GM23248 (cell line): ENCODE results near the gene SOX18. TPM values are rescaled to one million over a fixed set of nuclear protein-coding genes. Genes with fewer than 3 reads are reported as not detected.

ENCODE experiments used
- DNase-seq: peaks from one replicate; pipeline ENCODE4 v3.0.0-alpha.2; 2015
- H2AFZ ChIP-seq: fragments of 200-600 bp; sonication (generic); 2 replicates; pipeline ENCODE4 v1.6.1; 2016; ENCODE audit warnings: antibody characterized with exemption
- H3F3A ChIP-seq: fragments of 200-600 bp; sonication (generic); 2 replicates; pipeline ENCODE4 v1.6.1; 2016; ENCODE audit warnings: mild to moderate bottlenecking, antibody characterized with exemption, mixed run types; ENCODE audit not compliant: insufficient read depth
- H3K27ac ChIP-seq: fragments of 200-600 bp; sonication (generic); 2 replicates; pipeline ENCODE4 v1.5.1; 2016; ENCODE audit warnings: mild to moderate bottlenecking
- H3K27me3 ChIP-seq: fragments of 200-600 bp; sonication (generic); replicated peaks from 2 replicates; pipeline ENCODE4 v1.6.1; 2016; ENCODE audit warnings: mild to moderate bottlenecking; ENCODE audit not compliant: insufficient read depth
- H3K36me3 ChIP-seq: fragments of 200-600 bp; sonication (generic); 2 replicates; pipeline ENCODE4 v1.6.1; 2016; ENCODE audit warnings: low read depth, mild to moderate bottlenecking
- H3K4me1 ChIP-seq: fragments of 200-600 bp; sonication (generic); 2 replicates; pipeline ENCODE4 v1.6.1; 2016; ENCODE audit warnings: mild to moderate bottlenecking; ENCODE audit not compliant: insufficient read depth
- H3K4me2 ChIP-seq: fragments of 200-600 bp; sonication (generic); one replicate; pipeline ENCODE4 v1.6.1; 2016; ENCODE audit warnings: mild to moderate bottlenecking; ENCODE audit not compliant: unreplicated experiment
- H3K4me3 ChIP-seq: fragments of 200-600 bp; sonication (generic); 2 replicates; pipeline ENCODE4 v1.5.1; 2016; ENCODE audit warnings: mild to moderate bottlenecking
- H3K79me2 ChIP-seq: fragments of 200-600 bp; sonication (generic); 2 replicates; pipeline ENCODE4 v1.6.1; 2016; ENCODE audit warnings: mild to moderate bottlenecking; ENCODE audit not compliant: insufficient read depth
- H3K9ac ChIP-seq: fragments of 200-600 bp; sonication (generic); 2 replicates; pipeline ENCODE4 v1.6.1; 2016; ENCODE audit warnings: mild to moderate bottlenecking
- H3K9me2 ChIP-seq: fragments of 200-600 bp; sonication (generic); 2 replicates; pipeline ENCODE4 v1.6.1; 2016; ENCODE audit warnings: mixed run types, mild to moderate bottlenecking, moderate library complexity; ENCODE audit not compliant: insufficient read depth
- H3K9me3 ChIP-seq: fragments of 200-600 bp; sonication (generic); one replicate; pipeline ENCODE4 v1.6.1; 2017; ENCODE audit warnings: low read depth
- H4K20me1 ChIP-seq: fragments of 200-600 bp; sonication (generic); 2 replicates; pipeline ENCODE4 v1.6.0; 2016; ENCODE audit not compliant: insufficient read depth
- EZH2 ChIP-seq: fragments of 200-600 bp; sonication (generic); IDR thresholded peaks from 2 replicates; pipeline ENCODE4 v1.6.1; 2018; ENCODE audit warnings: antibody characterized with exemption, mild to moderate bottlenecking; ENCODE audit not compliant: insufficient read depth, poor library complexity, severe bottlenecking
- EZH2phosphoT487 ChIP-seq: fragments of 200-600 bp; sonication (generic); IDR thresholded peaks from 2 replicates; pipeline ENCODE4 v1.6.1; 2018; ENCODE audit warnings: antibody characterized with exemption, moderate library complexity, mild to moderate bottlenecking, low read depth; ENCODE audit not compliant: insufficient read depth
- WGBS, 2 experiments: methylation state at CpG; one replicate each; pipeline ENCODE4 v1.1.6; 2015 to 2017; ENCODE audit warnings: low lambda C conversion rate in 2 of 2, low coverage in 1 of 2; ENCODE audit errors: missing lambda C conversion rate in 2 of 2; 5-methylcytosine and 5-hydroxymethylcytosine counted together
- in situ Hi-C: fragments of 300-500 bp; cut with MboI; formaldehyde crosslinking; loops from 2 replicates; pipeline ENCODE4 v1.15.0; 2020
- polyA plus RNA-seq: library from polyadenylated mRNA; unstranded; fragments of >200 nt; fragmentation: Nextera tagmentation; extraction: Ambion mirVana; gene quantifications from 2 replicates; pipeline ENCODE4 v1.2.1, GENCODE V29; 2016
- total RNA-seq: library from RNA; depleted of rRNA; stranded (reverse); fragments of >200 nt; shearing (Covaris generic); gene quantifications from 2 replicates; pipeline ENCODE4 v1.2.3, GENCODE V29; 2014

SOX18 gene
- total and polyA plus RNA-seq, 2 experiments from 2014 or later, result not detected

- 65 to 66% methylated on average over 8 to 10 of the region's 11 CpGs for WGBS, 2 experiments
- no peak overlapping the region for H3K27ac ChIP-seq
- no peak overlapping the region for H2AFZ ChIP-seq
- H3K9me3 ChIP-seq, result no peaks in the 10 kb centered on the region
- no peak for DNase-seq
- H4K20me1 ChIP-seq, result no peaks in the 10 kb centered on the region
- in situ Hi-C loops, result no loop called here
- H3K79me2 ChIP-seq, result no peaks in the 10 kb centered on the region
- no peak overlapping the region for H3K9ac ChIP-seq
- no peaks in the 10 kb centered on the region for H3K36me3 ChIP-seq
- no peaks in the 10 kb centered on the region for H3K9me2 ChIP-seq
- no peak for TF ChIP-seq EZH2
- no peak for TF ChIP-seq EZH2phosphoT487
- no peak overlapping the region for H3K4me2 ChIP-seq
- no peak overlapping the region for H3K4me3 ChIP-seq
- peaks cover 8% of the 10 kb centered on the region; the same call in 1 of the 2 replicates for H3K4me1 ChIP-seq
- H3F3A ChIP-seq, result peaks cover 6% of the 10 kb centered on the region
- peaks cover 18% of the 10 kb centered on the region for H3K27me3 ChIP-seq
Observed at GRCh38 chr20:64045346-64046011, 4.0 kb downstream of the SOX18 start.

- H3K4me1 ChIP-seq, result peaks cover 8% of the 10 kb centered on the region; the same call in 1 of the 2 replicates
- no peak overlapping the region for H3K4me2 ChIP-seq
- TF ChIP-seq EZH2, result no peak
- no peak for TF ChIP-seq EZH2phosphoT487
- DNase-seq, result peak; percentile 84
- H3K9me3 ChIP-seq, result no peaks in the 10 kb centered on the region
- H4K20me1 ChIP-seq, result no peaks in the 10 kb centered on the region
- WGBS, 2 experiments, result 38 to 43% methylated on average over 14 of the region's 14 CpGs
- no peaks in the 10 kb centered on the region for H3K79me2 ChIP-seq
- no peaks in the 10 kb centered on the region for H3K9me2 ChIP-seq
- no peak overlapping the region for H3K4me3 ChIP-seq
- H3K27ac ChIP-seq, result no peak overlapping the region
- H3F3A ChIP-seq, result peaks cover 6% of the 10 kb centered on the region
- in situ Hi-C loops, result no loop called here
- H2AFZ ChIP-seq, result no peak overlapping the region
- H3K27me3 ChIP-seq, result peaks cover 25% of the 10 kb centered on the region
- no peak overlapping the region for H3K9ac ChIP-seq
- H3K36me3 ChIP-seq, result no peaks in the 10 kb centered on the region
Observed at GRCh38 chr20:64044484-64045247, 4.8 kb downstream of the SOX18 start.

- peaks cover 8% of the 10 kb centered on the region; the same call in 1 of the 2 replicates for H3K4me1 ChIP-seq
- H3K27ac ChIP-seq, result no peak overlapping the region
- no peak for DNase-seq
- H3F3A ChIP-seq, result peaks cover 6% of the 10 kb centered on the region
- H3K9me3 ChIP-seq, result no peaks in the 10 kb centered on the region
- H3K79me2 ChIP-seq, result no peaks in the 10 kb centered on the region
- H3K4me2 ChIP-seq, result no peak overlapping the region
- H3K9ac ChIP-seq, result no peak overlapping the region
- H2AFZ ChIP-seq, result no peak overlapping the region
- WGBS, 2 experiments, result 84 to 87% methylated on average over 9 of the region's 9 CpGs
- in situ Hi-C loops, result no loop called here
- no peaks in the 10 kb centered on the region for H4K20me1 ChIP-seq
- peaks cover 31% of the 10 kb centered on the region for H3K27me3 ChIP-seq
- no peak for TF ChIP-seq EZH2
- TF ChIP-seq EZH2phosphoT487, result no peak
- no peaks in the 10 kb centered on the region for H3K36me3 ChIP-seq
- no peak overlapping the region for H3K4me3 ChIP-seq
- no peaks in the 10 kb centered on the region for H3K9me2 ChIP-seq
Observed at GRCh38 chr20:64043768-64044167, 5.7 kb downstream of the SOX18 start.

GRCh38 chr20:64042054-64042781 is 7.2 kb downstream of the SOX18 start:
- Histone ChIP-seq H3K4me1 (peaks cover 8% of the 10 kb centered on the region; the same call in 1 of the 2 replicates), H3K9ac (no peak overlapping the region), H3F3A (peaks cover 6% of the 10 kb centered on the region), H3K4me3 (peak overlapping the region; percentile 24; the same call in 1 of the 2 replicates), H3K36me3 (no peaks in the 10 kb centered on the region), H3K9me2 (no peaks in the 10 kb centered on the region), H3K9me3 (no peaks in the 10 kb centered on the region), H3K4me2 (no peak overlapping the region), H3K79me2 (no peaks in the 10 kb centered on the region), H4K20me1 (no peaks in the 10 kb centered on the region), H3K27me3 (peaks cover 31% of the 10 kb centered on the region), H3K27ac (no peak overlapping the region), H2AFZ (peak overlapping the region; percentile 37; the same call in 1 of the 2 replicates)
- TF ChIP-seq EZH2 (peak; percentile 91), EZH2phosphoT487 (no peak)
- in situ Hi-C loops, result no loop called here
- WGBS, 2 experiments, result 12 to 13% methylated on average over 36 to 43 of the region's 55 CpGs
- DNase-seq, result no peak
